Activated CD8-positive, alpha-beta memory T cell treated with anti-CD3 and anti-CD28 coated beads, Interleukin-2, amount 50 U/mL, for 24 hours (primary cell): ENCODE data around the gene NCL.

Source experiments
- DNase-seq: peaks from one replicate; pipeline ENCODE4 v3.0.0-alpha.2; 2020; ENCODE audit errors: extremely low read depth

The NCL gene, protein sequence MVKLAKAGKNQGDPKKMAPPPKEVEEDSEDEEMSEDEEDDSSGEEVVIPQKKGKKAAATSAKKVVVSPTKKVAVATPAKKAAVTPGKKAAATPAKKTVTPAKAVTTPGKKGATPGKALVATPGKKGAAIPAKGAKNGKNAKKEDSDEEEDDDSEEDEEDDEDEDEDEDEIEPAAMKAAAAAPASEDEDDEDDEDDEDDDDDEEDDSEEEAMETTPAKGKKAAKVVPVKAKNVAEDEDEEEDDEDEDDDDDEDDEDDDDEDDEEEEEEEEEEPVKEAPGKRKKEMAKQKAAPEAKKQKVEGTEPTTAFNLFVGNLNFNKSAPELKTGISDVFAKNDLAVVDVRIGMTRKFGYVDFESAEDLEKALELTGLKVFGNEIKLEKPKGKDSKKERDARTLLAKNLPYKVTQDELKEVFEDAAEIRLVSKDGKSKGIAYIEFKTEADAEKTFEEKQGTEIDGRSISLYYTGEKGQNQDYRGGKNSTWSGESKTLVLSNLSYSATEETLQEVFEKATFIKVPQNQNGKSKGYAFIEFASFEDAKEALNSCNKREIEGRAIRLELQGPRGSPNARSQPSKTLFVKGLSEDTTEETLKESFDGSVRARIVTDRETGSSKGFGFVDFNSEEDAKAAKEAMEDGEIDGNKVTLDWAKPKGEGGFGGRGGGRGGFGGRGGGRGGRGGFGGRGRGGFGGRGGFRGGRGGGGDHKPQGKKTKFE

DNA sequence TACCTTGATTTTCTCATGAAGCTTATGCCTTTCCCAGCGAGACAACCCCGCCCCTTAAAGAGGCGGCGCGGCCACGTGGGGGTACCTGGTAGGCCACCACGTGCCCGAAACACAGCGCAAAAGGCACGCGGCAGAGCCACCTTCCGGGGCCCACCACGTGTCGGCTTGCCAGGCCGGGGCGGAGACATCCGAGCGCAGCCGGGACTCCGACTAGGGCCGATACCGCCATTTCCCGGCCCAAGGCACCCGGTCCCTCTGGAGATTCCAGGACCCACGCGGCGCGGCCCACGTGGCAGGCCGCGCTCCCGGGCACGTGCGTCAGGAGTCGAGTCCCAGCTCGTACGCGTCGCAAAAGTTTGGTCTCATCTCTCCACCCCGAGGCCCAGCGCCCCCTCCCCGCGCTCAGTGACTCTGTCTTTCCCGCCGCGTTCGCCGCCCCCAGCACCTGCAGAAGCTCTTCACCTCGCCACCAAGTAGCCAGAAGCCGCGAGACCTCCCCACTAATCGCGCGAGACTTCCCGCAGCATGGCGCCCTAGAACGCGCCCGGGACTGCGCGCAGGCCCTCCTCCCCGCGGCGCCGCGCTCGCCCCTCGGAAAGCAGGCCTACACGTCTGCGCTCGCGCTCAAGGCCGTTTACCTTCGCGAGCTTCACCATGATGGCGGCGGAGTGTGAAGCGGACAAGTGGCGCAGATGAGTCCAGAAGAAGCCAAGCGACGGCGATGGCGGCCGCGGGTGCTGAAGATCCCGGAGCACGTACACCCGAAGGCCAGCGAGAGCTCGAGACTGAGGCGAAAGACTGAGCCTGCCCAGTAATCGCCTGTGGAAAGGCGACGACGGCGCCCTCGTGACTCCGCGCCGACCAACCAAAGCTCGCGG lies at the start of gene NCL:
Gene NCL, minus strand, starts transcription at position 787 of the 878 bp plus-strand sequence. Its CDS starts 131 bp downstream, at position 656.
- peak; percentile 61 for DNase-seq

DNA sequence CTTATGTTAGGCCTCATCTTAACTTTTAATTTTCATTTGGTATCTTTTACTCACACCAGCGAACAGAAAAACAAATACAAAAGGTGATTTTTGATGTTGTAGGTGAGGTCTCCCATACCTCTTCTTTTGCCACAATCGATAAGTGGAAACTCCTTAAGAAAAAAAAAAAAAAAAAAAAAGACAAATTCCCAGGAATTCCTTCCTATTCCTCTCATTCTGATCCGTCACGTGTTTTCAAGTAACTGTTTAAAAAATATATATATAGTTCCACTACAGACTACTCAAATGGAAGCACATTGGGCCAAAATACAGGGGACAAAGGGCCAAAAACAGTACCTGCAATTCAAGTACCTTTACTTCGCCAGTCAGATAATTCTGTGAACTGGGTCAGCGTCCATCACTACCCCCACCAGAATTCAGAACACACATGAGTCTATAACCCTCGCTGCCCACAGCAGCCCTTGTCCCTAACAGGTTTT lies 49.5 kb upstream of the NCL start:
- no peak for DNase-seq

DNA sequence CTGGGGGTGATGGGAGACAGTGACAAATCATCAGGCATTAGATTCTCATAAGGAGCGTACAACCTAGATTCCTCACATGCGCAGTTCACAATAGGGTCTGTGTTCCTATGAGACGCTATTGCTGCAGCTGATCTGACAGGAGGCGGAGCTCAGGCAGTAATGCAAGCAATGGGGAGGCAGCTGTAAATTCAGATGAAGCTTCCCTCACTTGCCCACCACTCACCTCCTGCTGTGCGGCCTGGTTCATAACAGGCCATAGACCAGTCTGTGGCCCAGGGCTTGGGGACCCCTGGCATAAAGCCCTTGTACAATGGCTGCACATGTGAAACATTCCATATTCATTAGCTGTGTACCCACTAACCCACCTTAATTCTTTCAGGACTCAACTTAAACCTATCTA lies 47.9 kb upstream of the NCL start:
- DNase-seq: no peak

DNA sequence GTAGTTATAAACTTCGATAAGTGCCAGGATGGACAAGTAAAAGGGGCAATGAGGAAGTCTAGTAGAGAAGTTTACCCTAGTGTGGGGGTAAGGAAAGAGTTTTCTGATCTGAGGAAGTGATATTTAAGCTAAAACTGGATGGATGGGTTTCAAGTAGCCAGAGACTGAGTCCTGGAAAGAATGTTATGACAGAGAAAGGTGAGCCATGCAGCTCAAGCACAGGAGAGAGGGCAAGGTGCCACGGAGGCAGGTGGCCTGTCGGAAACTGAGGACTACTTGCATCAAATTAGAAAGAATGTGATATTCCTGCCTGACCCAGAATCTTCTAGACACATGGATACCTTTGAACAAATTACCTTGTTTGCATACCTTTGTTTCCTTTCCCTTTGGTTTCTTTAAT lies 39.5 kb upstream of the NCL start:
- DNase-seq: no peak

DNA sequence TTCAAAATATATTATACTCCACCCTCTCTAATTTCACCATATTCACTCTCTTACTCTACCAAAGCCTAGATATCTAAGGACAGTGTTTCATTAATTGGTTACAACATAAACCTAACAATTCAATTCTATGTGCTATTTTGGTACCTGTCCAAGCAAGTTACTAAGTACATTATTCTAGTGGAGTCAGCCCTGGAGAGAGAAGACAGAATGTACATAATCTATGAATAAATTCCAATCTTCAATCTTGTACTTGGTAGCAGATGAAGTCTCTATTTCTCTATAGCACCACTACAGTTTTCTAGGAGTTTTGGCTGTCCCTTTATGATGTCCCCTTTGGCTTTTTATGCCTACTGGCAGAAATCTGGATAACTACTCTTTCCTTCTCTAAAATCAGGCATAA lies 38.3 kb upstream of the NCL start:
- no peak for DNase-seq

DNA sequence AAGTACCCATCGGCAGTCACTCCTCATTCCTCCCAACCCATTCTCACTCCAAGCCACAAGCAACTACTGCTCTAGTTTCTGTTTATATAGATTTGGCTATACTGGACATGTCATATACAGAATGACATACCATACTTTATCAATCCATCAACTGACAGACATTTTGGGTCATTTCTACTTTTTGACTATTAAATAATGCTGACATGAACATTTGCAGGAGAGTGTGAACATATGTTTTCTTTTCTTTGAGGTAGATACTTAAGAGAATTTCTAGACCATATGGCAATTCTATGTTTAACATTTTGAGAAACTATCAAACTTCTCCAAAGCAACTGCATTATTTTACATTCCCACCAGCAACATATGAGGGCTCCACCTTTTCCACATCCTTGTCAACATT lies 33.4 kb upstream of the NCL start:
- DNase-seq: no peak

DNA sequence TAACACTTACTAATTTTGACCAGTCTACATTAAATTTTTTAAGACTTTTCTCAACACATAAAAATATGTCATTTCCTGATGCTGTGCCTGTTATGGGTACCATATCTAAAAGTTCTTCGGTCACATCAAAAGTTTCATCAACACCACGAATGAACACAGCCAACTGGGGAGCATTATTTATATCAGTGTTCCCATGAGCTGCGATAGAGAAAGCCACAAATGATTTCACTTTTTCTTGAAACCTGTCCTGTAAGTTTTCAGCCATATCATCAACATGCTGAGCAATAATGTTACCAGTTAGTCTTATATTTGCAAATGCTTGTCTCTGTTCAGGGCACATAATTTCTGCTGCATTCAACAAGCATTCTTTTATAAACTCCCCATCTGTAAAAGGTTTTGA lies 30.4 kb upstream of the NCL start:
- DNase-seq: no peak

DNA sequence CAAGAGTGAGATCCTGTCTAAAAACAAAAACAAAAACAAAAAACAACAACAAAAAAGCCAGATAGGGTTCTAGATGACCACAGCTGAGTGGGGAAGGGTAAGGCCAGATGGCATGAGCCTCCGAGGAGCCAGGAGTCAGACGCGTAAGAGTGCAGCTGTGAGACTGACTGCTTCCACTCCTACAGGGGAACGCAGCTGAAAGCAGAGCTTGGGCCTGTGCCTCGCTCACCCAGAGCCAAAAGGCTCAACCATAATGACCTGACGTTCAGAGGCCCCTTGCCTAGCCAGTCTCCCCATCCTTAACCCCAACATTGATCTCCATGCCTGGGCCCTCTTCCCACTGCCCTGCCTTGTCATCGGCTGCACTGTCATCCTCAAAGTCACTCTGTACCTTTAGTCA lies 26.5 kb upstream of the NCL start:
- no peak for DNase-seq

DNA sequence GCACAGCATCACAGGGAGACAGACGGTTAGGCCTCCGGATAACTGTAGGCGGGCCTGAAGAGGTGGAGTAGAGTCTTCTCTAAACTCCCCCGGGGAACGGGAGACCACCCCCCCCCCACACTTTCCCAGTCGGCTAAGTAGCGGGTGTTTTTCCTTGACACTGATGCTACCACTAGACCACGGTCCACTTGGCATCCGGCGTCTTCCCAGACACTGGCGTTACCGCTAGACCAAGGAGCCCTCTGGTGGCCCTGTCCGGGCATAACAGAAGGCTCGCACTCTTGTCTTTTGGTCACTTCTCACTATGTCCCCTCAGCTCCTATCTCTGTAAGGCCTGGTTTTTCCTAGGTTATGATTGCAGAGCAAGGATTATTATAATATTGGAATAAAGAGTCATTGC lies 25.7 kb upstream of the NCL start:
- DNase-seq: no peak

DNA sequence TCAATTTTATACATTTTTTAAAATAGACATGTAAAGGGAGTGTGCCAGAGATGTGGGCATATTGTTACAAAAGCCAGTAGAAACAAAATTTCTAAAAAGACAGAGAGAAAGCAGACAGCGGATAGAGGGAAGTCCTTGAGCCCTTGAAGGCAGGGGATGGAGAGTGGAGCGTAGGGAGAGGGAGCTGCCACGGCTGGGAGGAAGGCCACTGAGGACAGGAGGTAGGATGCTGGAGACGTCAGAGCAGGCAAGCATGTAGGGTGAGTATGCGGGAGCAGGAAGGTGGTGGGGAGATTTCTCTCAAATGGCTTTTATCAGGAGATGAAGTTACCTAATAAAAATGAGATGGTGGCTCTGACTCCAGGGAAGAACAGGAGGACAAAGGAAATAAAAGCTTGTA lies 24.0 kb upstream of the NCL start:
- no peak for DNase-seq

DNA sequence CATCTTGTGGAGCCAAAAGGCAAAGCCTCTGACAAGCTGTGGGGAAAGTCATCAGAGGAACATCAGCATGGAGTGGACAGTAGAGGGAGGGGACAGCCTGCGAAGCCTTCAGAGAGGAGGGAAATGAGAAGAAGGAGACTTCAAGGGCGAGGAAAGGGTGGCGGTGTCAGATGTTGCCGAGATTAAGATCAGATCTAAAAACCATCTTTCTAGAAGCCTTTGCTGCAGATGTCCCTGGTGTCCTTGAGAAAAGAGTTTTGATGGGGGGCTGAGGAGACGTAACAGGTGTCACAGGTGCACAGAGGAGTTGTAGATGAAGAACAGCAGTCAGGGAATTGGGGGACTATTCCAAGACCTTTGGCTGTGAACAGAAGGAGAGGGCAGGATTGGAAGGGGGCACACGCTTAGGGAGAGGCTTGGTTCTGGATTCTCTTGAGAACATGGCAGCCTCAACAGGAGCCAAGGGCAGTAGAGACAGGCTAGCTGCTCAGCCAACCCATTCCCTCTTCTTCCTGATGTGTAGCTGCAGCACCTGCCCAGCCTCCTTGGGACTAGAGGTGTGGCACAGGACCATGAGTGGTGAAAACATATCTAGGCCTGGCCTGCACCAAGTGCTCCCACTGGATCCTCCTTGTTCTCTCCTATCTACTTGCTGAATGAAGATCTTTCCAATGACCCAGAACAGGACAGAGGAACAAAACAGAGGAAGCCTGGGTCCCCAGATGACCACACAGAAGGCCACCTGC lies 22.7 kb upstream of the NCL start:
- no peak for DNase-seq

DNA sequence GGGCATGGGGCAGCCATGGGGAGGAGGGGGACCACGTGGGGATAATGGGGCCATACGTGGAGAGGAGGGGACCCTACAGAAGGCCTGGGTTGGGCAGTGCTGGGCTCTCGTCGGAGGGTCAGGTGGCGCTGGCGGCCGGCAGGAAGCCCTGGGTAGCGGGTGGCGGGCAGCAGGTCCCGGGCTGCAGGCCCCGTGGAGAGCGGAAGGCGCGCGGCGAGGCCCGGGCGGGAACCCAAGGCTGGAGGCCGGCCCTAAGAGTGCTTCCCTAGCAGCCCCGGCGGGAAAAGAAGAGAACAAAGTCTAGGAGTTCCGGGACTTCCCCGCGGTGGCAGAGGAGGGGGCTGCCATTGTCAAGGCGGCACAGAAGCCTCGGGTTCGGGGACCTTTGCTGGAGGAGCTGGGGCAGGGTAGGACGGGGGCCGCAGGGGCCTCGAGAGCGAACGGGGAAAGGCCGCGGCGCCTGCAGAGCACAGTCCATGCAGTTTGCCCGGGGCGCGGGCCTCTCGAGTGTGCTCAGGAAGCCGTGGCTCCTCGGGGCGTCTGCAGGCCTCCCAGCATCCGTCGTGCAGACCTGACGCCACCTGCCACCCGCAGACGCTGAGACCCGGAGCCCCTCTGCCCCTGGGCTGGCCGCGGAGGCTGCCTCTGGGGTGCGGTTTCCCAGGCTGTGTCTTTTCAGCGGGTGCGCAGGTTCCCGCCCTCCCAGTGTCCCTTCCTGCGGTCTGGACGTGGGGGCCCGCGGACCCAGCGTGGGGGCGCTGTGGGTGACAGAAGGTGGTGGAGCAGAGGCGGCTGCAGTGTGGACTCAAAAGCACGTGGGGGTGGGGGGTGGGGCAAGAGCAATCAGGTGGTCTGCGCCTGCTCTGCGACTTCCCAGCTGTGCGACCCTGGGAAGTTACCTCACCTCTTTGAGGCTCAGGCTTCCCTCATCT lies 19.4 kb upstream of the NCL start:
- DNase-seq: no peak

DNA sequence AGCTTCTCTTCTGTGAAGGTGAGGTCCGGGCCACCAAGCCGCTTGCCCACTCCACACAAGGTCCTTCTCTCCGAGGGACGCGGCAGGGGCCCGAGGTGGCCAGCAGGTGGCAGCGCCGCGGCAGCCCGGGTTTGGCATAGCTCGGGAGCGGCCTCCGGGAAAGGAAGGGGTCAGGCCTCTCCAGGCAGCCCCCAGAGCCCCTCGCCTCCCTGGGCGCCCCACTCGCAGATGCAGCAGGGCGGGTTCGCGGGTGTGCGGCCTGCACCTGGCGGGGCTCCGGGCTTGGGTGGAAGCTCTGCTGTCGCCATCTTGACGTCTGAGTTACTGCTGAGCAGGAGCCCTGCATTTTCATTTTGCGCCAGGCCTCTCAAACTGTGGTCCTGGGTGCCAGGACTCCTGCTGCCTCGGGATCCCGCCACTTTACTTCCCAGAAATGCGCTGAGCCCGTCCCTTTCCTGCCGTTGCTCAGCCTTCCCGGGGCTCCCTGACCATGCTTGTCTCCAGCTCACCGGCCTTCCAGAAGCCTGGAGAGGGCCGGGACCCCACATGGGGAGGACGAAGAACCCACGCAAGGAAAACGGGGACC lies 18.6 kb upstream of the NCL start:
- DNase-seq: no peak

DNA sequence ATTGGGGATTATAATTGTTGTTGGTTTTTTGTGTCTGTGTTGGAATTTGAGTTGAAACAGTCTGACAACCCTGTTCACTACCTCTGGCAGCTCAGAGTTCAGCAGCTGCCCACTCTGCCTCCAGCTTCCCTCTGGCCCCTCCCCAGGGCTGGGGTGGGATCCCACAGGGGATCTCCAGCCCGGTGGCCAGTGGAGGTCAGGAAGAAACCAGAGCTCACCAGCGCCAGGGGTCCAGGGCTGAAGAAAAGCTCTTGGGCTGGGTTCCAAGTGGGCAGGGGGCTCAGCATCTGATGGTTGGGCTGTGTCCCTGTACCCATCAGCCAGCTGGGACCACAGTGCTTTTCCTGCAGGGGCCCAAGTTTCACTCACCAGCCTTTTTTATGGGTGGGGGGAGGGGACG lies 16.5 kb upstream of the NCL start:
- DNase-seq: no peak

DNA sequence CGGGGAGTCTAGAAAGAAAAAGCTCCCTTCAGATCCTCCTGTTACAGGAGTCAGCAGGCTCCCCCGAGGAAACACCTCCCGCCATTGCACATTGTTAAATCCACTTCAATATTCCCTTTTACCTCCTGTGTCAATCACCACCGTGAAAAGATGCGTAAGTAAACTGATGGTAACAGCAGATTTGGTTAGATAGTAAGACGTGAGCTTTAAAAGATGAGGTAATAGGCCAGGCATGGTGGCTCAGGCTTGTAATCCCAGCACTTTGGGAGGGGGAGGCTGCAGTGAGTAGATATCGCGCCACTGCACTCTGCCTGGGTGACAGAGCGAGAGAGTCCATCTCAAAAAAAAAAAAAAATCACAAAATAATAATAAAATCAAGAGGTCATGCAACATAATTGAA lies 15.2 kb upstream of the NCL start:
- no peak for DNase-seq

DNA sequence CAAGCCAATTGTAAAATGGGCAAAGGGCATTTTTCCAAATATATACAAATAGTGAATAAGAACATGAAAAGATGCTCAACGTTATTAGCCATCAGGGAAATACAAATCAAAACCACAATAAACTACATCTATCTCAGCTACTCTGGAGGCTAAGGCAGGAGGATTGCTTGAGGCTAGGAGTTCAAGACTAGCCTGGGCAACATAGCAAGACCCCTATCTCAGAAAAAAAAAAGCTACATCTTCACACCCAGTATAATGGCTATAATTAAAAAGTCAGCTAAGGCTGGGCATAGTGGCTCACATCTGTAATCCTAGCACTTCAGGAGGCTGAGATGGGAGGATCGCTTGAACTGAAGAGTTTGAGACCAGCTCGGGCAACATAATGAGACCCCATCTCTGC lies 12.6 kb upstream of the NCL start:
- no peak for DNase-seq

DNA sequence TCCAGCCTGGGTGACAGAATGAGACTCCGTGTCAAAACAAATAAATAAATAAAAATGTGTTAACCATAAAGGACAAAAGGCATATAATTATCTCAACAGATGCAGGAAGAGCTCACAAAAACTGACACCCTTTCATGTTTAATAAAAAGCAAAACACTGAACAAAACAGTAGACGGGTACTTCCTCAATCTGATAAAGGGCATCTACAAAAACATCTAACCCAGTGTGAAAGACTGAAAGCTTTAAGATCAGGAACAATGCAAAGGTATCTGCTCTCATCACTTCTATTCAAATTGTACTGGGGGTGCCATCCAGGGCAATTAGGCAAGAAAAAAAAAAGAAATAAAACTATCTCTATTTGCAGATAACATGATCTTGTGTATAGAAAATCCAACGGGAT lies 11.7 kb upstream of the NCL start:
- DNase-seq: no peak

DNA sequence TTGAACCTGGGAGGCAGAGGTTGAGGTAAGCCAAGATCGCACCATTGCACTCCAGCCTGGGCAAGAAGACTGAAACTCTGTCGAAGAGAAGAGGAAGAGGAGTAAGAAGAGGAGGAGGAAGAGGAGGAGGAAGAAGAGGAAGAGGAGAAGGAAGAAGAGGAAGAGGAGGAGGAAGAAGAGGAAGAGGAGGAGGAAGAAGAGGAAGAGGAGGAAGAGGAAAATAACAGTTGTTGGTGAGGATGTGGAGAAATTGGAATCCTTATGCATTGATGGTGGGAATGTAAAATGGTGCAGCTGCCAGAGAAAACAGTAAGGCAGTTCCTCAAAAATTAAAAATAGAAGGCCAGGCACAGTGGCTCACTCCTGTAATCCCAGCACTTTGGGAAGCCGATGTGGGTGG lies 8.5 kb upstream of the NCL start:
- DNase-seq: no peak

DNA sequence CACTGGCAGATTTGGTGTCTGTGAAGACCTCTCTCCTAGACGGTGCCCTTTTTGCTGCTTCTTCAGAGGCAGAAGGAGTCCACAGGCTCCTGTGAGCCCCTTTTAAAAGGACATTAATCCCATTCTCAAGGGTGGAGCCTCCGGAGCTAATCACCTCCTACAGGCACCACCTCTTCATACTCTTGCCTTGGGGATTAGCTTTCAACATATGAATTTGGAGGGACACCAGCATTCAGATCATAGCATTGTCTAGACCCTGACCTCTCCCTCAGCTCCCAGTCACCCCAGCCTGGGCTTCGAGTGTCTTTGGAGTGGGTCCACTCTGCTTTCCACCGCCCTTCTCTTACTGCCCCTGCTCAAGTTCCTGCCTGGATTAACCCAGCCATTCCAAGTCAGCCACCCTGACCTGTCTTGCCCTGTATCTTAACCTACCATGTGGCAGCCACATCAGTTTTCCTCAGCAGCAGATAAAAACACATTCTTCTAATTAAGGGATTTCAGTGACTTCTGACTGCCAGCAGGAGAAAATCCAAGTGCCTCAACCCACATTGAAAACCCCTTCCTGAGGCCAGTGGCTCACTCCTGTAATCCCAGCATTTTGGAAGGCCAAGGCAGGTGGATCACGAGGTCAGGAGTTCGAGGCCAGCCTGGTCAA lies 6.1 kb upstream of the NCL start:
- DNase-seq: no peak

DNA sequence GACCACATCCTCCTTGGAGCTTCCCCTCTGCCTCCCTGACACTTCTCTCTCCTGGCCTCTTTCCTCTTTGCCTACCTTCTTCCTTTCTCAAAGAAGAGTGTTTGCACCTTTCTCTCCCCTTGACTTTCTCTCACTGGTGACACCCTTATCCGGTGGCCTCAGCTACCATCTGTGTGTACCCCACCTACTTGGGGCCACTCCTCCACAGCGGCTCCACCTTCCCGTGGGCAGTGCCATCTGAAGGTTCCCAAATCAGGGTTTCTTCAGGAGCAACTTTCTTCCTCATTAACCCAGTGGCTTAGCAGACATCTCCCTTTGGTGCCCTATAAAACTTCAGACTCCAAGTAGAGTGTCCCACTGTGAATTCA lies 5.3 kb upstream of the NCL start:
- DNase-seq: no peak
